Neural cell (in vitro differentiated cells): Measurements from ENCODE around the gene IL21R. TPM values are rescaled to one million over a fixed set of nuclear protein-coding genes. Genes with fewer than 3 reads are reported as not detected.

Experiments used
- H2AFZ ChIP-seq: fragments of 200-600, 300-800 bp; sonication (generic), shearing (Covaris generic); 2 replicates; pipeline ENCODE4 v1.6.0; 2014; ENCODE audit warnings: low read depth, mild to moderate bottlenecking, antibody characterized with exemption, low read length, moderate library complexity
- H3F3A ChIP-seq: fragments of 200-600 bp; shearing (Covaris generic); 2 replicates; pipeline ENCODE4 v1.6.1; 2016; ENCODE audit warnings: mild to moderate bottlenecking, moderate library complexity, mixed read lengths, antibody characterized with exemption, low read length; ENCODE audit not compliant: insufficient read depth, poor library complexity, severe bottlenecking
- H3K27ac ChIP-seq: fragments of 200-600, 300-800 bp; sonication (generic), shearing (Covaris generic); 2 replicates; pipeline ENCODE4 v1.5.1; 2014; ENCODE audit warnings: mild to moderate bottlenecking, low read length, moderate library complexity
- H3K27me3 ChIP-seq: fragments of 300-800, 200-600 bp; sonication (generic), shearing (Covaris generic); 2 replicates; pipeline ENCODE4 v1.6.0; 2014; ENCODE audit warnings: mild to moderate bottlenecking, low read depth, low read length, moderate library complexity; ENCODE audit not compliant: insufficient read depth
- H3K36me3 ChIP-seq: fragments of 300-800, 200-600 bp; sonication (generic), shearing (Covaris generic); 2 replicates; pipeline ENCODE4 v1.5.1; 2014; ENCODE audit warnings: mild to moderate bottlenecking, antibody characterized with exemption, low read length, moderate library complexity; ENCODE audit not compliant: insufficient read depth
- H3K4me2 ChIP-seq: fragments of 300-800, 200-600 bp; sonication (generic), shearing (Covaris generic); 2 replicates; pipeline ENCODE4 v1.6.0; 2014; ENCODE audit warnings: mild to moderate bottlenecking, low read length
- H3K4me3 ChIP-seq: fragments of 300-800, 200-600 bp; sonication (generic), shearing (Covaris generic); 2 replicates; pipeline ENCODE4 v1.5.1; 2014; ENCODE audit warnings: mild to moderate bottlenecking, low read length, moderate library complexity
- H3K79me2 ChIP-seq: fragments of 200-600 bp; shearing (Covaris generic); replicated peaks from 2 replicates; pipeline ENCODE4 v1.6.0; 2014; ENCODE audit warnings: mild to moderate bottlenecking, low read length, moderate library complexity; ENCODE audit not compliant: insufficient read depth
- H3K9ac ChIP-seq: fragments of 300-800, 200-600 bp; sonication (generic), shearing (Covaris generic); 2 replicates; pipeline ENCODE4 v1.6.1; 2016; ENCODE audit warnings: mild to moderate bottlenecking, low read length, mixed read lengths
- H3K9me2 ChIP-seq: fragments of 200-600 bp; shearing (Covaris generic); 2 replicates; pipeline ENCODE4 v1.6.1; 2016; ENCODE audit warnings: mild to moderate bottlenecking, low read length, mixed read lengths; ENCODE audit not compliant: insufficient read depth
- H3K9me3 ChIP-seq: fragments of 200-600, 300-800 bp; sonication (generic), shearing (Covaris generic); 2 replicates; pipeline ENCODE4 v1.6.1; 2016; ENCODE audit warnings: mild to moderate bottlenecking, mixed run types, low read length, moderate library complexity, mixed read lengths
- H4K20me1 ChIP-seq: fragments of 200-600 bp; shearing (Covaris generic); 2 replicates; pipeline ENCODE4 v1.6.1; 2016; ENCODE audit warnings: mild to moderate bottlenecking, mixed run types; ENCODE audit not compliant: insufficient read depth
- CTCF ChIP-seq: fragments of 450-650 bp; IDR thresholded peaks from 2 replicates; pipeline ENCODE4 v1.5.1; 2014; ENCODE audit warnings: antibody characterized with exemption, mild to moderate bottlenecking, moderate library complexity; ENCODE audit not compliant: poor library complexity, severe bottlenecking
- EP300 ChIP-seq: fragments of 450-650 bp; conservative IDR thresholded peaks from 2 replicates; pipeline ENCODE4 v1.6.1; 2014; ENCODE audit warnings: antibody characterized with exemption, mild to moderate bottlenecking, moderate library complexity; ENCODE audit not compliant: poor library complexity, severe bottlenecking
- EZH2 ChIP-seq: fragments of 200-600, 300-800 bp; shearing (Covaris generic), sonication (generic); IDR thresholded peaks from 2 replicates; pipeline ENCODE4 v1.6.1; 2014; ENCODE audit warnings: antibody characterized with exemption, low read length, borderline replicate concordance, mild to moderate bottlenecking; ENCODE audit not compliant: insufficient read depth, poor library complexity, severe bottlenecking
- MXI1 ChIP-seq: fragments of 450-650 bp; conservative IDR thresholded peaks from 2 replicates; pipeline ENCODE4 v1.6.1; 2014; ENCODE audit warnings: antibody characterized with exemption, mild to moderate bottlenecking; ENCODE audit not compliant: poor library complexity, severe bottlenecking
- POLR2AphosphoS5 ChIP-seq: IDR thresholded peaks from 2 replicates; pipeline ENCODE4 v1.6.1; 2012
- RAD21 ChIP-seq: fragments of 450-650 bp; conservative IDR thresholded peaks from 2 replicates; pipeline ENCODE4 v1.6.1; 2014; ENCODE audit warnings: antibody characterized with exemption, mild to moderate bottlenecking, moderate library complexity
- REST ChIP-seq: IDR thresholded peaks from 2 replicates; pipeline ENCODE4 v1.6.1; 2012; ENCODE audit warnings: borderline replicate concordance
- SMC3 ChIP-seq: fragments of 450-650 bp; conservative IDR thresholded peaks from 2 replicates; pipeline ENCODE4 v1.6.1; 2014; ENCODE audit warnings: antibody characterized with exemption, mild to moderate bottlenecking, moderate library complexity; ENCODE audit not compliant: poor library complexity
- TAF1 ChIP-seq: IDR thresholded peaks from 2 replicates; pipeline ENCODE4 v1.6.1; 2012; ENCODE audit warnings: low read depth
- polyA plus RNA-seq: library from polyadenylated mRNA; depleted of rRNA; stranded (reverse); fragments of >200 nt; gene quantifications from 2 replicates; pipeline ENCODE4 v1.2.3, GENCODE V29; 2014

IL21R gene
- polyA plus RNA-seq, 1 donor from 2014 or later: not detected

GRCh38 chr16:27448532-27449433, 46.8 kb downstream of the IL21R start:
- Histone ChIP-seq H2AFZ (no peak overlapping the region), H3K9me2 (no peaks in the 10 kb centered on the region), H3K9ac (no peak overlapping the region), H3F3A (no peaks in the 10 kb centered on the region), H3K27me3 (no peaks in the 10 kb centered on the region), H4K20me1 (no peaks in the 10 kb centered on the region), H3K4me2 (no peak overlapping the region), H3K27ac (no peak overlapping the region), H3K36me3 (no peaks in the 10 kb centered on the region), H3K9me3 (no peaks in the 10 kb centered on the region), H3K79me2 (no peaks in the 10 kb centered on the region), H3K4me3 (no peak overlapping the region)
- TF ChIP-seq REST (no peak), EZH2 (no peak), RAD21 (no peak), SMC3 (no peak), MXI1 (no peak), TAF1 (no peak), POLR2AphosphoS5 (no peak), CTCF (no peak), EP300 (no peak)

- Histone ChIP-seq H2AFZ (no peak overlapping the region), H3K4me2 (no peak overlapping the region), H3F3A (no peaks in the 10 kb centered on the region), H3K9me2 (no peaks in the 10 kb centered on the region), H3K4me3 (no peak overlapping the region), H4K20me1 (no peaks in the 10 kb centered on the region), H3K9me3 (no peaks in the 10 kb centered on the region), H3K27ac (no peak overlapping the region), H3K9ac (no peak overlapping the region), H3K79me2 (no peaks in the 10 kb centered on the region), H3K36me3 (no peaks in the 10 kb centered on the region), H3K27me3 (no peaks in the 10 kb centered on the region)
- no peak for TF ChIP-seq CTCF
These were observed 47.6 kb downstream of the IL21R start for GRCh38 chr16:27449434-27450195.
